ENCODE data around the gene DPM1. TPM values are rescaled to one million over a fixed set of nuclear protein-coding genes. Genes with fewer than 3 reads are reported as not detected.
A peak's percentile ranks its signal among the peaks of the same experiment; 100 is the strongest.
"Not testable (repeated sequence)": the region's sequence is repeated elsewhere in the genome, so short reads cannot be mapped to it uniquely, and the experiment has no call there.

Gene DPM1
- total RNA-seq, 1 donor from 2014 or later: 33.9 TPM

DNA sequence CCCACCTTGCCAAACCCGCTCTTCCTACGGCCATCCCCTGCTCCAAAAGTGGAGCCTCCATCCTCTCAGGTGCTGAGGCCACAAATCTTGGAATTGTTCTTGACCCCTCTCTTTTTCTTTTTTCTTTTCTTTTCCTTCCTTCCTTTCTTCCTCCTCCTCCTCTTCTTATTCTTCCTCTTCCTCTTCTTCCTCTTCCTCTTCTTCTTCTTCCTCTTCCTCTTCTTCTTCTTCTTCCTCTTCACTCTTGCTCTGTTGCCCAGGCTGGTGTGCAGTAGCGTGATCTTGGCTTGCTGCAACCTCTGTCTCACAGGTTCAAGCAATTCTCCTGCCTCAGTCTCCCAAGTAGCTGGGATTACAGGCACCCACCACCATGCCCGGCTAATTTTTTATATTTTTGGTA lies 20.2 kb upstream of the DPM1 start:
- ATAC-seq: not testable (repeated sequence)

DNA sequence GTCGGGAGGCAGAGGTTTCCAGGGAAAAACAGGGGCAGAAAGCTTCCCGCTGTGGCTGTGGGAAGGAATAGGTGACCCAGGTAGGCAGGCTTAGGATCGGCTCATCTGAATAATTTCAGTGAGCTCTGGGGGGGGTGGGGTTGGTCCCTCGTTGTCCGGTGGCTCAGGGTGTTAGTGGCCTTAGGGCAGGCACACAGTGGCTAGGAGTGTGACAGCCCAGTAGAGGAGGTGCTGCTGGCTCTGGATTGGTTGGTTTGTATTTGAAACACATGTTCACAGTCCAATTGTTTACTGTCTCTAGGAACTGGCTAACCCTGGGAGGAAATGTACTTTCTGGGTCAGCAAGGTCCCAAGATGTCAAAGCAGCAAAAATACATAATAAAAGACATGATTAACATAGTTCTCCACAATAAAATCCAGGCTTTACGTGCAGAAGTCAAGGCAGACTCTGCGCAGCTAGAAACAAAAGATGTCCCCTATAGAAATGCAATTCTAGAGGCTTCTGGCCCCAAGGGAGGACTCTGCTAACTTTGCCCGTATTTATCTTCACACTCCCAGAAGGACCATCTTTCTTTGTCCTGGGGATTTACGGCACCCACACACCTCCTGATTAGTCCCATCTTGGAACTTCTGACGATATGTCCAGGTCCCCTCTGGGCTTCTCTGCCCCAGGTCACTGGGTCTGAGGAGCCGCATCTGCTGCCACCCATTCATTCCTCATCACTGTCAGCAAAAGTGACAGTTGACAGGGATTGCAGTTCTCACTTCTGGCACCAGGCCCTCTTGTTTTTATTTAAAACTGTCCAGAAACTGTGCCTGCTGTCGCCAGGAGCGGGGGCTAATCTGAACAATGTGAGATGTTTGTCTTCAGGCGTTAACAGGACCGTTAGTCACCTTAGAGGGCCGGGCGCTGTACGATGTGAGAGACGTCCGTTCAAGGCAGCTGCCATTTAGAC lies 19.0 kb upstream of the DPM1 start:
- ATAC-seq: no peak

DNA sequence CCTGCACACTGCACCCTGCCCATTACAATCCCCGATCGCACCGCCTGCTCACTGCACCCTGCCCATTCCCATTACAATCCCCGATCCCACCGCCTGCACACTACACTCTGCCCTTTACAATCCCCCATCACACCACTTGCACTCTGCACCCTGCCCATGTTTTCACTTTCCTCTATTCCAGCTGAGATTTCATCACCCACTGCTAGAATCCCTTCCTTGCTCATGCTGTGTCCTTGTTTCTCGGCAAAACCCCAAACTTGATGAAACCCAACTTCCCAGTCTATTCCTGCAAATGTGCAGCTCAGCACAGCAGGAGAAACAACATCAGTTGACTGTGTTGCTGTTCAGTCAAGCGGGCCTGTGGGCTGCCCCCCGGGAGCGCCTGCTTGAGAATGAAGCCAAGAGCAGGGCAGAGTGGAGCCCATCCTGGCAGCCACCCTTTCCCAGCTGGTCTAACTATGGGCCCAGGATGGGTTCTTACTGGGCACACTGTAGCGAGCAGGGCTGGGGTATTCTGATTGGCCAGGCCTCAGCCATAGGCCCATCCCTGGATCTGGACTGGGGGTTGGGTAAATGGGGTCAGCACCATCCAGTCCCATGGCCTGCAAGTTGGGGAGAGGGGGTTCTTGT lies 17.5 kb upstream of the DPM1 start:
- ATAC-seq: no peak

DNA sequence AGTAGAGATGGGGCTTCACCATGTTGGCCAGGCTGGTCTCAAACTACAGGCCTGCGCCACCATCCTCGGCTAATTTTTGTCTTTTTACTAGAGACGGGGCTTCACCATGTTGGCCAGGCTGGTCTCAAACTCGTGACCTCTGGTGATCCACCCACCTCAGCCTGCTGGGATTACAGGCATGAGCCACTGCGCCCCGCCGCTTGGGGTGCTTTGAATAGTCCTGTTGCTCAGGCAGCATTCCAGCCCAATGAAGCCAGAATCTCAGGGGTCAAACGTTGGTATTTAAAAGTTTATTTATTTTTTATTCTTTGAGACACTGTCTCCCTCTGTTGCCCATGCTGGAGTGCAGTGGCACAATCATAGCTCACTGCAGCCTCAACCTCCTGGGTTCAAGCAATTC lies 11.6 kb upstream of the DPM1 start:
- ATAC-seq: no peak

DNA sequence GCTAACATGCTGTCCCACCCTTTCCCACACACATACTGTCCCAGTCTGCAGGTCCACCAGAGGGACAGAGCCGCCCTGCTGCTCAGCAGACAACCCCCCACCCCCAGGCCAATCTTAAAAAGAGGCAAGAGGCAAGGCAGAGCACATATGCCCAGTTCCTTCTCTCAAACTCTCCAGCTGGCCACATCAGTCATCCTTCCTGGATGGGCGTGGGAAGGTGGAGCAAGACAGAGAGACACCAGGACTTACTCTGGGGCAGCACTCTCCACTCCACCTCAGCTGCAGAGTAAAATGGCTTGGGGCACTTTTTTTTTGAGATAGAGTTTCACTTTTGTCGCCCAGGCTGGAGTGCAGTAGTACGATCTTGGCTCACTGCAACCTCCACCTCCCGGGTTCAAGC lies 11.1 kb upstream of the DPM1 start:
- ATAC-seq: peak; percentile 20

DNA sequence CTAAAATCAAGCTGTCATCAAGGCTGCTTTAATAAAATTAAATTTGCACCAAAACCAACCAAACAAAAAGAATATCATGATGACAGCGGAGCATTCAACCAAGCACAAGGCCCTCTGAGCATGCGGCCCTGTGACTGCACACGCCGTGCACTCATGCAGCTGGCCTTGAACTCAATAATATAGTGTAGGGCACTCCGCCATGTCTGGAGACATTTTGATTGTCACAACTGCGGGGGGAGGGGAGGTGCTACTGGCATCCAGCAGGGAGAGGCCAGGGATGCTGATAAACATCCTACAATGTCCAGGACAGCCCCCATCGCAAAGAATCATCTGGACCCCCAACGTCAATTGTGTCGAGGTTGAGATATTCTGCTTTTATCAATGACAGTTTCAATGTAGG lies 10.0 kb upstream of the DPM1 start:
- ATAC-seq: no peak

DNA sequence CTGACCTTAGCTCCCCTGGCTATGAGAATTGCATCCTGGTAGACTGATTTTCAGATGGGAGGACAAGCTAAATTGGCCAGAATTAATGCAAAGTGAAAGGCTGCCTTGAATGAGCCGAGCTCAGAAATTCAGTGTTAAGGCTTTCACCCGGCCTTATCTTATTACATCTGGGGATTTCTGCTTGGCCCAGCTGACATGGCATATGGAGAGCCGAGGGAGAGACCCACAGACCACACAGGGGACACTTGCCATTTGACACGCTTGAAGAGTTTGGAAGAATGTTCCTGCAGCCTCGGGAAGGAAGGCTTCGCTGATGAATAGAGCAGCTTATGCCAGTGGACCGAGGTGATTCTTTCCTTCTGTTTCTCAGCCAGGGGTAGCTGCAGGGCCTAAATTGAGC lies 9.3 kb upstream of the DPM1 start:
- no peak for ATAC-seq

DNA sequence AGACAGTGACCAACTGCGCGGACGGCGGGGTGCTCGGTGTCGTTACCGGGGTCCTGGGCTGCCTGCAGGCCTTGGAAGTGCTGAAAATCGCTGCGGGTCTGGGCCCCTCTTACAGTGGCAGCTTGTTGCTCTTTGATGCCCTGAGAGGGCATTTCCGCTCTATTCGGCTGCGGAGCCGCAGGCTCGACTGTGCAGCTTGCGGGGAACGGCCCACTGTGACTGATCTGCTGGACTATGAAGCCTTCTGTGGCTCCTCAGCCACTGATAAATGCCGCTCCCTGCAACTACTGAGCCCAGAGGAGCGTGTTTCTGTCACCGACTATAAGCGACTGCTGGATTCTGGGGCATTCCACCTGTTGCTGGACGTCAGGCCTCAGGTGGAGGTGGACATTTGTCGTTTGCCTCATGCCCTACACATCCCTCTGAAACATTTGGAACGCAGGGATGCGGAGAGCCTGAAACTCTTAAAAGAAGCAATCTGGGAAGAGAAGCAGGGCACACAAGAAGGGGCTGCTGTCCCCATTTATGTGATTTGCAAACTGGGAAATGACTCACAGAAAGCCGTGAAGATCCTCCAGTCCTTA lies 1.3 kb upstream of the DPM1 start:
- no peak for ATAC-seq

DNA sequence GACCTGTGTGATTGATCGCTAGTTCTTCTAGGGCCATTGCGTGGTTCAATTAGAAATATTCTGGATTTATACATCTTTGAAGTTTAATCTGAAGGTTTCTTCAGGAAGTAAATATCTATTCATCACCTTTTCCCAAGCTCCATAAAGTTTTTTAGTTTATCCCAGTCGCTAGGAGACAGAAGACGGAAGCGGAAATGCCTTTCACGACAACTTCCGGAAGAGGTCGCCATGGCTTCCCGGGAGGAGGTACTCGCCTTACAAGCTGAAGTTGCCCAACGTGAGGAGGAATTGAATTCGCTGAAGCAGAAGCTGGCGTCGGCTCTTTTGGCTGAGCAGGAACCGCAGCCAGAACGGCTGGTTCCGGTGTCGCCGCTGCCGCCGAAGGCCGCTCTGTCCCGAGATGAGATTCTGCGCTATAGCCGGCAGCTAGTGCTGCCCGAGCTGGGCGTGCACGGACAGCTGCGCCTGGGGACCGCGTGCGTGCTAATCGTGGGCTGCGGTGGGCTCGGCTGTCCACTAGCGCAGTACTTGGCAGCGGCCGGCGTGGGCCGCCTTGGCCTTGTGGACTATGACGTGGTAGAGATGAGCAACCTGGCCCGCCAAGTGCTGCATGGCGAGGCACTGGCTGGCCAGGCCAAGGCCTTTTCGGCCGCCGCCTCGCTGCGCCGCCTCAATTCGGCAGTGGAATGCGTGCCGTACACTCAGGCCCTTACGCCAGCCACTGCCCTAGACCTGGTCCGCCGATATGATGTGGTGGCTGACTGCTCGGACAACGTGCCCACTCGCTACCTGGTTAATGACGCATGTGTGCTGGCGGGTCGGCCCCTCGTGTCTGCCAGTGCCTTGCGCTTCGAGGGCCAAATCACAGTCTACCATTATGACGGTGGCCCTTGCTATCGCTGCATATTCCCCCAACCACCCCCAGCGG lies 547 bp upstream of the DPM1 start, which contains the start of gene MOCS3:
Gene MOCS3, plus strand, starts transcription at position 204 of the 928 bp plus-strand sequence. Its CDS starts 25 bp downstream, at position 229.
- ATAC-seq: peak; percentile 83

DNA sequence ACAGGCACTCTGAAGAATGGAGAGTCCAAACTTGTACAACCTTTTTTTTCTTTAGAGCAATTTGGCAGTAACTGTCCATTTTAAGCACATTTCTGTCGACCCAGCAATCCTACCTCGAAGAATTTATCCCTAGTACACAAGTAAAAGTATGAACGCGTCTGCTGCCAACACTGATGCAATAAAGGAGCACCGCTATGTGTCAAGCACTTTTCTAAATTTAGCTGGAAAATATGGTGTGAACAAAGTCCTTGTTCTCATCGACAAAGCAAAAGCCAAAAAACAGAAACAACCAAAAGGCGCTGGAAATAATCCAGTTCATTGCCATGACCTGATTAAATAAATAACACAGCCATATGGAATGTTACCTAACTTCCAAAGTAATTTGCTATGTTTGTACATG lies 1.1 kb downstream of the DPM1 start:
- ATAC-seq: no peak

DNA sequence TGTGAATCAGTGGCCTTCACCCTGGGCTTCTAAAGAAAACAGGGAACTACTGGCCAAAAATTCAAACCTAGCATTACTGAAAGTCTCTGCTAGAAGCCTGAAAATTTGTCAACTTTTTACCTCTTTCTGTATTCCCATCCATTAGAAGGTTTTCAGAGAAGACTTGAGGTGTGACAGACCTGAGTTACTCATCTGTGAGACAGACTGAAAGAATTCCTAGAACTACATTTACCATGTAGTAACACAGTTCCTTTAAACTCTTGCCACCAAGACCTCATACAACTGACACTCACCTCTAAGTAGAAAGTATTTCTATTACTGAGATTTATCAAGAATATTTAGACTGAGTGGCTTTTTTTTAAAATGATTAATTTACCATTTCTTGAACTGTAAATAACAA lies 4.5 kb downstream of the DPM1 start:
- ATAC-seq: no peak

DNA sequence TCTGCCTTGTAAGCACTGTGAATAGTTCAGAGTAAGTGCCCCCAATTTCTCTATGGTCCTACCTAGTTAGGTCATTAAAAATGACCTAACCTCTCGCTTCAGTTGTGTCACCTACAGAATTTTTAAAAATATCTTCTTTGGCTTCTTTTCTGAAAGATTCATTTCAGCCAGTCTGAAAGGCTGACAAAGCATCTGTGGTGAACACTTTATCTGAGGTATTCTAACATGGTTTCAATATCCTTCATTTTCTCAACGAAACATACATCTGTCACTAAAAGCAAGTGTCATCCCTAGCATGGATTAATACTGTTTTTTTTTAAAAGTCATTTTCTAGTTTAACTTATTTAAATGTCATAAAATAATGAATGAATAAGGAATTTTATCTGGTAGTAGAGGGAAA lies 5.1 kb downstream of the DPM1 start:
- ATAC-seq: no peak

DNA sequence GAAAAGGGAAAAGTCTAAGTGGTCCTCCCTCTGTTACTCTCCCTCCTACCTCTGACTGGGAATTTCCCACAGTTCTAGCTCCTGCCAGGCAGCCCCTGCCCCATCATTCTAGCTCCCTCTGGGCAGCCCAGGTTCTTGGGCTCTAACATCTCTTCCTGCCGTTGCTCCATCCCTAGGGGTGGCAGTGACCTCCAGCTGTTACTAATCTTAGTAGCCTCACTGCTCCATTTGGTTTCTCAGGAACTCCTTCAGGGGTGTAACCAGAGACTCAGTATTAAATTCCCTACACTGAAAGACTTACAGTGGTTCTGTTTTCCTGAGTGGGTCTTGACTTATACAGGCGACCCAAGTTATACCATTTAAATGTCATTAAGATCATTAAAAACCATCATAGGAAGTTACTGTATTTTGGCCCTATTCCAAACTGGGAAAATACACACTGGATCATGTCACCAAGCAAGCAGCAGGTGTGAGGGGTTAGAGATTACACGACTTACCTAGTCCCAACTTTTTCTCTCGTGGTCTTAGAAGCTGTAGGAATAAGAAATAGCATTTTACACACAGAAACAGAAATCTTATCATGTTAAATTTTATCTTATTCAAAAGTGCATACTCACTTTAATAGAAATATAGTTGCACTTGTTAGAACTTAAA lies 10.1 kb downstream of the DPM1 start:
- no peak for ATAC-seq

DNA sequence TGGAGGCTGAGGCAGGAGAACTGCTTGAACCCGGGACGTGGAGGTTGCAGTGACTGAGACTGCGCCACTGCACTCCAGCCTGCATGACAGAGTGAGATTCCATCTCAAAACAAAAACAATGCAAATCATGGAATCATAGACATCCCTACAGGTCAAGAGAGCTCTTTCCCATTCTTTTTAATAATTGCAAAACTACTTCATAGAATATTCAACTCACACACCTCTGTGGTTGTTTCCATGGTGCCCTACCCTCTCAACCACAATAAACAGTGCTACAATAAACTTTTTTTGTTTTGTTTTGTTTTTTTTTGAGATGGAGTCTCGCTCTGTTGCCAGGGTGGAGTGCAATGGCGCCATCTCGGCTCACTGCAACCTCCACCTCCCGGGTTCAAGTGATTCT lies 15.3 kb downstream of the DPM1 start:
- ATAC-seq: no peak

DNA sequence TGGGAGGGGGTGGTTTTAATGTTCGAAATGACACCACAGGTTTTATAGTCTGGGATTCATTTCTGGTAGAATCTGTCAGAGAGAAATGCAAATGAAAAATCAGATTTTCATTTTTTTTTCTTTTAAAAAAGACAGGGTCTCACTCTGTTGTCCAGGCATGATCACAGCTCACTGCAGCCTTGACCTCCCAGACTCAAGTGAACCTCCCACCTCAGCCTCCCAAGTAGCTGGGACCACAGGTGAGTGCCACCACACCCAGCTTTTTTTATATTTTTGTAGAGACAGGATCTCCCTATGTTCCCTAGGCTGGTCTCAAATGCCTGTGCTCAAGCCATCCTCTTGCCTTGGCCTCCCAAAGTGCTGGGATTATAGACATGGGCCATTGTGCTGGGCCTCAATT lies 24.7 kb downstream of the DPM1 start:
- ATAC-seq: no peak

DNA sequence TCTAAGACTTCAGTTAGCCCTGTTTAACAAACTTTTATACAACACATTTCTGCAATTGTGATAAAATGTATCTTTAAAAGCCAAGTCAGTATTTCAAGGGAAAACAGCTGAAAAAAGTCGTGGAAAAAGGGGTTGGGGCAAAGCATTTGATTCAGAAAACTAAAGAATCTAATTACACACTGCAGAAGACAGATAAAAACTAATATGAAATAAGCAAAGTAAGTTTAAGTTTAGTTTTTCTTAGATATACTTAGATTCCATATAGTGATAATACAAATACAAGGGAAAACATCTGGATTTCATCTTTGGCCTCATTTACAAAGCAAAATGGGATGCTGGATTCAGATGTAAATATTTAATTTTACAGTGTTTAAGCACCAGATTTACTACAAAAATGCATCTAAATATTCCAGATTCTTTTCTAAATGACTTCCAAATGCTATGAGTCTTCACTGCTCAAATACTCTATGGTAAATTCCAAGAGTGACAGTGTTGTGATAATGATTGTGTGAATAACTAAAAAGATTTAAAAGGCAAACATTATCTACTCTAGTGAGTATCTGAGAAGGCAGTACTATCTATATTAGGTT lies 25.5 kb downstream of the DPM1 start:
- no peak for ATAC-seq

DNA sequence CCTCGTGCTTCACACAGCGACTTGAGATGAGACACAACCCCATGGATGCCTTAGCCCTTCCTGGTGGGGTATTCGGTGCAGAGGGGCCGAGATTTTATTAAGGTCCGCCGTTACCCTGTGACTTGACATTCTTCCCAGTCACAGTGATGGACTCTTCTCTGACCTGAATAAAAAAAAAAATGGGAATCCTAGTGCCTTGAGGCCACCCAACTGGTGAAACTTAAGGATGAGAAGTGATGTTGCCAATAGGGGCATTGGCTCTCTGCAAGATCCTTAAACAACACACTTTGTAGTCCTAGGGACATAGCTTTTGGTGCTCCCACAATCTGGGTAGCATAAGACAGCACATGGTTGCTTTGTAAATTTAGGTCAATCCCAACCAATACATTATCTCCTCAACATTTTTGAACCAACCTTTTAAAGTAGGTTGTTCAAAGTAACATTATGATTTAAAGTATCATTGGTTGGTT lies 26.3 kb downstream of the DPM1 start:
- no peak for ATAC-seq

DNA sequence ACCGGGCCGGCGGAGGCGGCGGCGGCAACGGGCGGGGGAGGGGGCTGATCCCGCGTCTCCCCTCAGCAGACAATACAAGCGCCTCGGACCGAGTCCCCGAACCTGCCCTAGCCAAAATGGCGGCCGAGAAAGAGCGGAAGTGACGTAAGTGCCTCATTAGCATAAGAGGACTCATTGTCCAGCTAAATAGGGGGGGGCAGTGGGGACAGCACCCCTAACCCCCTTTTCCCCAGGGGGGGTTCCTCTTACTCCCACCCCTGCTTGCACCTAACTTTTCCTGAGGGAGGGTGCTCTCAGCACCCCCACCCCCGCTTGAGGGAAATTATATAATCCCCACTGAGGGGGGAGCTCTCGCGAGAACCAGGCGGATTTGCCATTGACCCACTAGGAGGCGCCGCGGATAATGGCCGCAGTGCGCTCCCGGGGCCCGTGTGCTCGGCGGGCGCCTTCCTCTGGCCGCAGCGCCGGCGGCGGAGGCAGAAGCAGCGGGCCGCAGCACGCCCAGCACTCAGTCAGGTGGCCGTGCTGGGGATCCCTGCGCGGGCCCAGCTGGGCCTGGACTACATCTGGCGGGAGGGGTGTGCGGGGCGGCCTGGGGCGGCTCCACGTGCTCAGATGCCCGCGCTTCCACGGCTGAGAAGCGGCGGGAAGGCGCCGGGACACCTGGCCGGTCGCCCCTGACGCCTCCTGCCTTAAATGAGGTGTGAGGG lies 26.9 kb downstream of the DPM1 start, which contains the start of gene ADNP:
Gene ADNP, minus strand, starts transcription at position 132 of the 710 bp plus-strand sequence. CDS start 27,441 bp downstream, outside the sequence.
- peak; percentile 87 for ATAC-seq

DNA sequence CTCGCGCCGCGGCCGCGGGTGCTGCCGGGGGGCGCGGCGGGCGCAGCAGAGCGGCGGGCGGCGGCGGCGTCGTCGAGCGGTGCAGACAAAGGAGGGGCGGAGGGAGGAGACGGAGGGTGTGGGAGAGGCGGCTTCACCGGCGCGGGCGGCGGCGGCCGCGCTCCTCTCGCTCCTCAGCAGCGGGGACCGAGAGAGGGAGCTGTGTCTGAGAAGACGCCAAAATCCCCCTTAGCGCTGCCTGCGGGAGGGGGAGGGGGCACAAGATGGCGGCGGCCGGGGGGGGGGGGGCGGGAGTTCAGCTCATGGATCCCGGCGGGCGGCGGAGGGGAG lies 27.4 kb downstream of the DPM1 start:
- ATAC-seq: peak; percentile 35

DNA sequence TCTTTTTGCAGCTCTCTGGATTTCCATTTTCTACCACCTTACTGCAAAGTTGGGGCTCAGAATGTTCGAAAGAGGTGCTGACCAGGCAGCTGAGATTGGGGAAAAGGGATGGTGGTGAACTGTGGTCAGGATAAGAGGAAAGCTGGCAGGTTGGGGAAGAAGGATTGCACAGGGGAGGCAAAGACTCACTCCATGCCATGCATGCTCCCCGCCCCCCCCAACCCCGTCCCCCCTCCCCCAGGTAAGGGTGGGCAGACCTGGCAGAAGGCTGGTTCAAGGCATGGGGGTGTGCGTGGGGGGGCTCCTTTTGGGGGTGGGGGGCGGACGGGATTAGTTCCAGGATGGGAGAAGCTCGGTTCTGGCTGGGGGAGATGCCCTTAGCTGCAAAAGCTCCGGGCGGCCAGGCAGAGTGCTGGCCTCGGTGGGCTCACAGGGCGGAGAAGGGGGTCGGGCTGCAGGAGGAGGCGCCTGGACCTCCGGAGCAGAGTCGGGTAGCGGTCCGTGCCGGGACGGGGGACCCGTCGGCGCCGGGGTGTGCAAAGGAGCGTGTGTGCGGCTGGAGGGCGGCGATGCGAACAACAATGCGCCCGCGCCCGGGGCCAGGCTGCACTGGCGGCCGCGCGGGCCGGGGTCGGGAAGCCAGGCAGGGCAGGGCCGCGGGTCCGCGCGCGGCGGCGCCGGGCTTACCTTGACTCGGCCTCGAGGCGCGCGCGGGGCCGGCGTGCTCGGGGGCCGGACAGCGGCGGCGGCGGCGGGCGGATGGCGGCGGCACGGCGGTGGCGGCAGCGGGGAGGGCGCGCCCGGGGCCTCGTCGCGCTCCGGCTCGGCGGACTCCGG lies 28.0 kb downstream of the DPM1 start:
- no peak for ATAC-seq
